Stimulated activated CD8-positive, alpha-beta memory T cell treated with anti-CD3 and anti-CD28 coated beads, Interleukin-4, amount 100 ng/mL, for 1 hour (primary cell): ENCODE results near the gene CCDC32.

Source experiments
- DNase-seq, 2 donors: peaks; one replicate each; pipeline ENCODE4 v3.0.0-alpha.2; 2020; ENCODE audit warnings: low read depth in 2 of 2, low spot score in 1 of 2

The CCDC32 gene

DNA sequence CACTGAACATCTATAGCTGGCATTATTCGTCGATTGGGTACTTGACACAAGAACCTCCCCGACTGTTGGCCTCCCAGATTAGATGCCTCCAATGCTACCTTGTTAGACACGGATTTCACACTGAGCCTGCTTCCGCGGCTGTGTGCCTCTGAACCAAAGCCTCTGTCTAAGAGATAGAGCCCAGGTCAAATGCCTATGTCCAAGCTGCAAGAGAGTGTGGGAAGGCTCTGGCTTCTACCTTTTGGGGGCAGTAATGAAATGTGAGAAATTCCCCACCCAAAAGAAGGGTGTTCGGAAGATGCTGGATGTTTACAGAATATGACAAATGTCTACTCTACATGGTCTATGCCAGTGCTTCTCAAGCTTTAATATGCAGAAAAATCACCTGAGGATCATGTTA lies 2.3 kb upstream of the CCDC32 start:
- DNase-seq, result no peak

GRCh38 chr15:40565333-40566238 lies 744 bp upstream of the CCDC32 start:
- no peak for DNase-seq

GRCh38 chr15:40563426-40563825 lies 1.4 kb downstream of the CCDC32 start:
- no peak for DNase-seq

DNA sequence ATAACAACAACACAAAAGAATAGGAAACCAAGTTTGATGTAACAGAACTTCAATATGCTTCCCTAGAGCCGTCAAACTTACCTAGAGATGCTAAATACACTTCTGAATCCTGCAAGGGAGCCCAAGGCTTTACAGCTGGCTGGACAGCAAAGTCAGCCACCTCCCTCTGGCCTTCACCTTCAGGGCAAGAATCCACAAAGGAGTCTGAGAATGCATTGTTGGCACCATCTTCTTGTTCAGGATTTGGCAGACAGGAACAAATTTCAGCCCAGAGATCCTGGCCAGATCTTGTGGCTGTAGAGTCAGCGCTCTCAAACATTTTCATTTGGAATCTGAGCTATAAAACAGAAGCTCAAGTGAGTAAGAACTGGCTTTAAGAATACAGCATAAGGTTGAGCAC lies 2.2 kb downstream of the CCDC32 start:
- DNase-seq, result no peak

- DNase-seq, result no peak
Measured at GRCh38 chr15:40558952-40559742, 5.7 kb downstream of the CCDC32 start.

DNA sequence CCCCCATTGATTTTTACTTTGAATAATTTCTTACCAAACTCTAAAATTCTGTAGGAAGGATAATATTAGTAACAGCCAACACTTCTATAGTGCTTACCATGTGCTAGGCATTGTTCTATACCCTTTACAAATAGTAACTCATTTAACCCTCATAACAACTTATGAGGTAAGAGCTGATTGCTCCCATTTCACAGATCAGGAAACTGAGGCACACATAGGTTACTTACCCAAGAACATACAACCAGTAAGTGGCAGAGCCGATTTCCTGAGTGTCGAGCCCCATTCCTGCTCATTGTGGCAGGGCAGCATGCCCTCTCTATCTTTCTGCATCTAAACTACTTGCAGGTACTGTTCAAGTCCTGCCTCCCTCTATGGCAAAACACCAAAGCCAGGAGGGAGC lies 9.0 kb downstream of the CCDC32 start:
- DNase-seq, result no peak

DNA sequence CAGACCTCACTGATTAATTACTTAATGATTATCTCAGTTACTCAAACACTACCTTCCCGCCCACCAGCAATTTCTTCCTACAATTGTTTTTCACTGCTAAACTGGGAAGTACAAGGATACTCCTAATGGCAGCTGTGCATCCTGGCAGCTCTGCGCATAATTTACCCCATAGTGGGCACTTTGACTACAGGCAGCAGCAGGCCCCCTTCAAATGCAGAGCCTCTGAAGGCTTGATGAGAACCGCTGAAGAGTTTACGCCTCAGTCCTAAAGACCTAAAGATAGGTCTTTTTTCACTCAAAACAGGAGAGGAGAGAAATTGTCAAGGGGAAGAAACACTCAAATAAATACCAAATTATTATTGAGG lies 10.7 kb downstream of the CCDC32 start:
- no peak for DNase-seq

GRCh38 chr15:40550341-40551037 lies 14.4 kb downstream of the CCDC32 start:
- no peak for DNase-seq

DNA sequence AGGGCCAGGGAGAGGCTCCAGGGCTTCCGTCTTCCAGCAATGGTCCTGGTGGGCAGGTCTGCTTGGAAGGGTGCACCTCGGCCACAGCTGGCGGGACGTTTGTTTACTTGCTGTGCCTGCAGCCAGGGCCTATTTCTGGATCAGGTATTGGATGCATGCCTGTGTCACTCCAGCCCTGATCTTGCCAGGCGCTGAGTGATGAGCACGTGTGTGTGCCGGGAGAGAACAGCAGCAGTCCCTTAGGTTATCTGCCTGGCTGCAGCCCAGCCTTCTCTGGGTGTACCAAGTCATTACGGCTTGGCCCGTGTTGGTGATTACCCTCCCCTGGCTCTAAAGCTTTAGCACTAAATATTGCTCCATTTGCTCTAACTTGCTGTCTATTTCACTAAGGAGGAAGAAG lies 14.9 kb downstream of the CCDC32 start:
- DNase-seq, result no peak

DNA sequence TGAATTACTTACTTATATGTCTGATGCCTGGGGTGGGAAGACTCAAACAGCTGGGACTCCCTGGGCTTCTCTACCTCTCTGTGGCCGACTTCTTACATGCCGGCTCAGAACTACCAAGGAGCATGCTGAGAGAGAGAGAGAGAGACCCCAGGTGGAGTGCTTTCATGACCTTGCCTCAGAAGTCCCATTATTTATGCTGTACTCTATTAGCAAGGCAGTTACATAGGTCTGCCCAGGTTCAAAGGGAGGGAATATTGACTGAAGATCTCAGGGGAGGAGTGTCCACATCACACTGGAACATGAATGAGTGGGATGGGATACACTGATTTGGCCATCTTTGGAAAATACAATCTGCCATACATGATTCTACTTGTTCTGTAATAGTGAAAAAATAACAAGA lies 16.2 kb downstream of the CCDC32 start:
- no peak for DNase-seq

DNA sequence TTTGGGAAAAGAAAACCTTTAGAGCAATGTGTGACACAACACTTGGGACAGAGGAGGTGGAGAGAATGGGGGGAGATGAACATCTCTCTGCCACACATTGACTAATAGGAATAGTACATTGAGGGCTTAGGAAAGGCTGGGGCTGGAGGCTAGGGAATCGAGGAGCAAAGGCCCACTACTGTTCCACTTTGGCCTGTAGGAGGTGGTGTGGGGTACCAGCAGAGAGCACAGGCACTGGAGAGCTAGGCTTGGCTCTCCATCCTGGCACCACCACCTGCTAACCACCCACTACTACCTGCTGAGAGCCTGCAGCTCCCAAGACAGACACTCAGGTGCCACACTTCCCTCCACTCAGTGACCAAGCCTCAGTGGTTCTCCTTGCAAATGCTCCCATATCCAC lies 19.4 kb downstream of the CCDC32 start:
- DNase-seq, result no peak

DNA sequence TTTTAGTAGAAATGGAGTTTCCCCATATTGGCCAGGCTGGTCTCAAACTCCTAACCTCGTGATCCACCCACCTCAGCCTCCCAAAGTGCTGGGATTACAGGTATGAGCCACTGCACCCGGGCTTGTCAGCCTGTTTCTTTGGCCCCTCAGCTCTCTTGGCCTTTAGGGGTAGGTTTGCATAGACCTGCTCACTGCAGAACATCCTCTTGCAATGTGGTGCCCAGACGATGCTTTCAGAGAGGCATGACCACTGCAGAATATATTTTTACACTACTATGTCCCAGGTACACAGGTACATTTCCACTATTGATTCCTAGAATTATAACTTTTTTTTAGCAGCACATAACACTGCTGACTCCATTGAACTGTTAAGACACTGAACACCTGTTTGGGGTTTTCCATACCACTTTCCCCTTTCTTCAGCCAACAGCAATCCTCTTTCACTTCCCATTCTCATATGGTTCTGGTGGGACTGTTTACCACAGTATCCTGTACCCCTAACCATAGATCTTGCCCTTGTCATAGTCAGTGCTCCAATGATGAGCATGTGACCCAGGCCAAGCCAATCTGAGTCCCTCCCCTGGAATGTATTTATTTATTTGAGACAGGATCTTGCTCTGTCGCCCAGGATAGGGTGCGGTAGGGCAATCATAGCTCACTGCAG lies 21.1 kb downstream of the CCDC32 start:
- DNase-seq, result no peak

- DNase-seq, result no peak
Measured at GRCh38 chr15:40543082-40543481, 21.8 kb downstream of the CCDC32 start.

DNA sequence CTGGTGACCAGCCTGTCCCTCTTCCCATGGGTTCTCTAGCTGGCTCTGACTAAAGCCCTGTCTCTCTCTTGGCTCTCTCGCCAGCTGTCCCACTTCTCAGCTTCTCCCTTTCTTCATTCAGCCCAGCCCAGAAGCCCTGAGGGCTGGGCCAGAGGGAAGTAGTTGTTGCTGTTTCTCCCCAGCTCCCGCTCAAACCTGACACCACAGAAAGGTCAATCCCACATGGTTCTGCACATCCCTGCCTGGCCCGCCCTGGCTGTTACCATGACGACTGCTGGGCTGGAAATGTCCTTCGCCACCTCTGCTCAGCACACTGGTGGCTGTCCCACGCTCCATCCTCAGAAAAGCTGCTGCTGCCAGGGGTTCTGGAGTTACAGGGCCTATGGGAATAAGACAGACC lies 25.9 kb downstream of the CCDC32 start:
- no peak for DNase-seq

DNA sequence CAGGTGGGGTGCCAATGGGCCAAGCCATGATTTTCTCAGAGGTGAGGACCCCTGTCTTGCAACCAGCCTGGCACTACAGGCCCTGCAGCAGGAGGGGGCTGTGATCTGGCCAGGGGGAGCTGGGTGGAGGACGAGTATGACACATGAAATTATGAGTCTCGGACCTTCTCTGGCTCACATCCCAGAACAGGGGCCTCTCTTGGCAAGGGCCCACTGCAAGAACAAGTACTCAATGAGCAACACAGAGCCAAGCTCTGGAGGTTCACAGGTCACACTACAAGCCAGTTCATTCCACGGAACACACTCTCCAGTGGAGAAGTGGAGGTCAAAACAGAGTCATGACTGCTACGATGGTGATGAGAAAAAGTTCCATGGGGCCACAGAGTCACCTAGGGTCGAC lies 28.3 kb downstream of the CCDC32 start:
- DNase-seq, result no peak

DNA sequence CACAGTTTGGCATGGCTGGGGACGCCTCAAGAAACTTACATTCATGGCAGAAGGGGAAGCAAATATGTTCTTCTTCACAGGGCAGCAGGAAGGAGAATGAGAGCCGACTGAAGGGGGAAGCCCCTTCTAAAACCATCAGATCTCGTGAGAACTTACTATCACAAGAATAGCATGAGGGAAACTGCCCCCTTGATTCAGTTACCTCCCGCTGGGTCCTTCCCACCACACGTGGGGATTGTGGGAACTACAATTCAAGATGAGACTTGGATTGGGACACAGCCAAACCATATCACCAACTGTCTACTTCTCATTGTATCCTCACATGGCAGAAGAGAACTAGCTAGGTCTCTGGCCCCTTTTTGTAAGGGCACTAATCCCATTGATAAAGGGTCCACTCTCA lies 30.5 kb downstream of the CCDC32 start:
- no peak for DNase-seq

DNA sequence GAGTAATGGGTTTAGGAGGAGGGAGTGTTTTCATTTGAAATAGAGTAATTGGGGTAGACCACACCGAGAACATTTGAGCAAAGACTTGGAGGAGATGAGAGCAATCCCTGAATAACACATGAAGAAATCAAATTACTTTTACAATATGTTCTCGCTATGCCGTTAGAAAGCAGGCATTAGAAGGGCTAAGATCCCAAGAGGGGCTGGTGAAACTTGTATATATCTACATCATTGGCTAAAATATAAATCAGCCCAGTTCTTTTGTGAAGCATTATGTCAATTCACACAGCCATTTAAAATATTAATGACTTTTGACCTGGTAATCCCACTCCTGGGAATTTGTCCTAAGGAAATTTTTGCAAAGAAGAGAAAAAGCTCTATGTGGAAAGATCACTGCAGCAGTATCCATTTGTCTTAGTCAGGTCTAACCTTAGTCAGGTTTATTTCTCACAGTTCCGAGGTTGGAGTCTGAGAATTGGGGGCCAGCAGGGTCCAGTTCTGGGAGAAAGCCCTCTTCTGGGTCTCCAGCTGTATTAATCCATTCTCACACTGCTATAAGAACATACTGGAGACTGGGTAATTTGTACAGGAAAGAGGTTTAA lies 31.0 kb downstream of the CCDC32 start:
- no peak for DNase-seq

GRCh38 chr15:40528801-40529200 lies 36.0 kb downstream of the CCDC32 start:
- DNase-seq, result no peak

GRCh38 chr15:40525855-40526254 lies 39.0 kb downstream of the CCDC32 start:
- DNase-seq, result no peak

DNA sequence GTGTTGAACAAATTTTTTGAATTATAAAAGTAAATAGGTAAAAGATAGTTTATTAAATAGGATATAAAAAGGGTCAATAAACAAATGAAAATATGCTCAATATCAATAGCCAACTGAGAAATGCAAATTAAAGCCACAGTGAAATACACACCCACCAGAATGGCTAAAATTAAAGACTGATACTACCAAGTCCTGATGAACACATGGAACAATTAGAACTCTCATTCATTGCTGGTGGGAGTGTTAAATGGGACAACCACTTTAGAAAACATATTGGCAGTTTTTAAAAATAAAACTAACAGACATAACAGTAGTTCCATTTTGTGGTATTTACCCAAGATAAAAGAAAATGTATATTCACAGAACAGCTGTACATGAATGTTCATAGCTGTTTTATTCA lies 41.2 kb downstream of the CCDC32 start:
- no peak for DNase-seq

- no peak for DNase-seq
Measured at GRCh38 chr15:40516322-40516721, 48.5 kb downstream of the CCDC32 start.
